ENCODE measurements around the gene MORC3. TPM values are rescaled to one million over a fixed set of nuclear protein-coding genes. Genes with fewer than 3 reads are reported as not detected.
"Not testable (repeated sequence)": the region's sequence is repeated elsewhere in the genome, so short reads cannot be mapped to it uniquely, and the experiment has no call there.

MORC3 gene
- total RNA-seq, 1 experiment from 2014 or later = 21.8 TPM

DNA sequence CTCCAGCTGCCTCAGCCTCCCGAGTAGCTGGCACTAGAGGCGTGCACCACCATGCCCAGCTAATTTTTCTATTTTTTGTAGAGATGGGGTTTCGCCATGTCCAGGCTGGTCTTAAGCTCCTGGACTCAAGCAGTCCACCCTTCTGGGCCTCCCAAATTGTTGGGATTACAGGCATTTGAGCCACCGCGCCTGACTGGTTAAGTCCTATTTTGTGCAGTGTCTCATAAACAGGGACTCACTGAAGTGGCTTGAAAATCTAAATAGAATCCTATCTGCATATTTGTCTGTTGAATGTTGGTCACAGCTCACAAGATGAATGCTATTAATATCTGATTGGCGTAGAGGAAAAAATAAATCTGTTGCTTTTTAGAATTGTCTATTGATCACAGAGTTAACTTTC is 59.3 kb downstream of the MORC3 start:
- DNase-seq (ENCODE audit: low spot score) = no peak
- in situ Hi-C loops (cut with HindIII; ENCODE audit: low sequenced_read_pairs) = no loop called here

DNA sequence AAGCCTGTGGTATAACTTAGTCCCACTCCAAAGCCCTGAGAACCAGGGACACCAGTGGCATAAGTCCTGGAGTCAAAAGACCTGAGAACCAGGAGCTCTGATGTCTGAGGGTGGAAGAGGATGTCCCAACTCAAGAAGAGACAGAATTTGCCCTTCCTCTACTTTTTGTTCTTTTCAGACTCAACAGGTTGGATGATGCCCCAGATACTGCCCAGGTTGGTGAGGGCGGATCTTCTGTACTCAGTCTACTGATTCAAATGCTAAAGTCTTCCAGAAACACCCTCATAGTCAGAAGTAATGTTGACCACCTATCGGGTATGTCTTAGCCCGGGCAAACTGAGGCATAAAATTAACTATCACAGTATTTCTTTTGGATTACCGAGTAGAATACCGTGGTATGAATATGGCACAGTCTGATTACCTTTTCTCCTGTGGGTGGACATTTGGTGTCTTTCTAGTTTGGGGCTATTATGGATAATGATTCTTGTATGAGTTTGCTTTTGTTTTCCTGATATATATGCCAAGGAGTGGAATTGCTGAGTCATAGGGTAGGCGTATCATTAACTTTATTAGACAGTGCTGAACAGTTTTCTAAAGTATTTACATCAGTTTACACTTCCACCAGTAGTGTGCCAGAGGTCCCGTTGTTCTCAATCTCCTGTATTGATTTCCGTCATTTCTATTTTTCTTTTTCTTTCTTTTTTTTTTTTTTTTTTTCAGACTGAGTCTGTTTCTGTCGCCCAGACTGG is 62.0 kb downstream of the MORC3 start:
- no peak for DNase-seq (ENCODE audit: low spot score)
- in situ Hi-C loops (cut with HindIII; ENCODE audit: low sequenced_read_pairs) = no loop called here

DNA sequence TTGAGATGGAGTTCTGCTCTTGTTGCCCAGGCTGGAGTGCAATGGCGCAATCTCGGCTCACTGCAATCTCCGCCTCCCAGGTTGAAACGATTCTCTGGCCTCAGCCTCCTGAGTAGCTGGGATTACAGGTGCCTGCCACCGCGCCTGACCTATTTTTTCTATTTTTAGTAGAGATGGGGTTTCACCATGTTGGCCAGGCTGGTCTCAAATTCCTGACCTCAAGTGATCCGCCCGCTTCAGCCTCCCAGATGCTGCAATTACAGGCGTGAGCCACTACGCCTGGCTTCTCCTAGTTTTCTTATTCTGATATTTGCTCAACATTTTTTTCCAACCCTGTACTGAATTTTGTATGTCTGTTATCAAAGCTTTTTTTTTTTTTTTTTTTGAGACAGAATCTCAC is 62.7 kb downstream of the MORC3 start:
- DNase-seq (ENCODE audit: low spot score); in situ Hi-C loops (cut with HindIII; ENCODE audit: low sequenced_read_pairs): not testable (repeated sequence)

DNA sequence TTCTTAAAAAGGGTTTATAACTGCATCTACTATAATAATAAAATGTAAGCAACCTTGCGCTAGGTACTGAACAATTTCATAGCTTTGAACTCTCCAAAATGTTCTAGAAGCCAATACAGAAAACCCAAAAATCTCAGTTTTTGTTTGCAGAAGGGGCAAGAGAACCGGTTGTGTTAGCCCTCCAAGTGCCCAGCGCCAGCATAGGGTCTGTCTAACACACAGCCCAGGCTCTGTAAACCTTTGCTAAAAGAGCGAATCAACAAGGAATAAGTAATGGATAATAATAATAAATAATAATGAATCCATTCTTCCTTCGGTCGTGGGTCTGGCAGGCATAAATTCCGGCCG is 64.9 kb downstream of the MORC3 start:
- in situ Hi-C loops (cut with HindIII; ENCODE audit: low sequenced_read_pairs) = no loop called here
- DNase-seq (ENCODE audit: low spot score) = no peak

DNA sequence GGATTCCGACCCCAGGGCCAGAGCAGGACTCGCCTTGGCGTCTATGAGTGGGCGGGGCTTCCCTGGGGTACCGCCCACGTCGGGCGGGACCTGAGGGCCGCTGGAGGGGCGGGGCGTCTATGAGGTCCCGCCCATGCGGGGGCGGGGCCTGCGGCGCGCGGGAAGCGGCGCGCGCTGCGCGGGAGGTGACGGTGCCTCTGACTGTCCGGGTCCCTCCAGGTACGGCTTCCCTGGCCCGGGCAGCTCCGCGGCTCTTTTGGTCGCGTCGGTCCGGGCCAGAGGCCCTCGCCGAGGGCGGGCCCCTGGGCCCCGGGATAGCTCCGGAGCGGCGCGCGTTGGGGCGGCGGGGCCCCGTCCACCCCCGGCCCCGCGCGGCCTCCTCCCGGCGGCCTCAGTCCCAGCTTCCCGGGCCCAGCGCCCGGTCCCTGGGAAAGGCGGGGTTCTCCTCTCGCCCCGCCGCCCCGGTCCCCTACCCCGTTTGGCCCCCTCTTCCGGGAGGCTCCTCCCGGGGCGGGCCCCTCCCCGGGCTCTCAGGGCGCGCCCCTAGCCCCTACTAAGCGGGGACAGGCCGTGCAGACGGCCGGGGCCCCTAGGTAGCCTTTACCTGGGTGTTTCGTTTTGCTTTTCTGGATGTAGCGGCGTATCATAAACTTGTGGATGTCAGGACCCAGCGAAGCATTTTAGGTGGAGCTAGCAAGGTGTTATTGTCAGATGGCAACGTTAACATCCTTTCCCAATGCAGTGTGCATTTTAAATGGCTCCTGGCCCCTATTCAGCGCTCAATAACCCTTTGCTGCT is 65.4 kb downstream of the MORC3 start, which contains the start of gene CHAF1B:
Gene CHAF1B (plus strand): TSS at position 160 of the 798 bp plus-strand sequence. CDS start 745 bp downstream, outside the sequence.
- in situ Hi-C loops (cut with HindIII; ENCODE audit: low sequenced_read_pairs) = no loop called here
- DNase-seq (ENCODE audit: low spot score) = peak; percentile 82

DNA sequence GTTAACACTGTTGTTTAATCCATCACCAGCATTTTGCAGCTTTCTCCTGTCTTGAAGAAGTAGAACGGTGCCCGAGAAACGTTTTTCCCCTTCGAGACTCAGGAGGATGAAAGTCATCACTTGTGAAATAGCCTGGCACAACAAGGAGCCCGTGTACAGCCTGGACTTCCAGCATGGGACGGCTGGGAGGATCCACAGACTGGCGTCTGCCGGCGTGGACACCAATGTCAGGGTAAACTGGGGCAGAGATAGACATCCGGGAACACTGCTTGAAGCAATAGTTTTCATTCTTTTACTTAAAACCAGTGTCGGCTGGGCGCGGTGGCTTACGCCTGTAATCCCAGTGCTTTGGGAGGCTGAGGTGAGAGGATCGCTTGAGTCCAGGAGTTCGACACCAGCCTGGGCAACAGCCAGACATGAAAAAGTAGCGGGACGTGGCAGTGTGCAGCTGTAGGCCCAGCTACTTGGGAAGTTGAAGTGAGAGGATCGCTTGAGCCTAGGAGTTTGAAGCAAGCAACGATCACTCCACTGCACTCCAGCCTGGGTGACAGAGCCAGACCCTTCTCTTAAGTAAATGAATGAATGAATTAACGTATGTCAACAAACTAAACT is 66.1 kb downstream of the MORC3 start:
- in situ Hi-C loops (cut with HindIII; ENCODE audit: low sequenced_read_pairs) = no loop called here
- DNase-seq (ENCODE audit: low spot score) = no peak

DNA sequence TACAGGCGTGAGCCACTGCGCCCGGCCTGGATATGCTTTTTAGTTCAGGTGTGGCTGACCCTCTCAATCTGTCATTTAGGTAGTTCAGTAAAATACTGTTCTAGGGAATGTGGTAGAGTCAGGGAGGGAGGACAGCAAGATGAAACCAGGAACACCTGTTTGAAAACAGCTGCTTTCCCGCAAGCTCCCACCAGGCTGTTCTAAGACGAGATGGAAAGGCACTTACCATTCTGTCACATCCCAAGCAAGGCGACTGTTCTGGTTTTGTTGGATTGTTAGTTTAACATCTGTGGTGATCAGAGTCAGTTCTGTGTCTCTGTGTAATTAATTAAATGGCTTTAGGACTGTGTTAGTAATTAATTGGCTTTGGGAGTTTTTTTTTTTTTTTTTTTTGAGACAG is 68.1 kb downstream of the MORC3 start:
- in situ Hi-C loops (cut with HindIII; ENCODE audit: low sequenced_read_pairs) = no loop called here
- DNase-seq (ENCODE audit: low spot score) = no peak

DNA sequence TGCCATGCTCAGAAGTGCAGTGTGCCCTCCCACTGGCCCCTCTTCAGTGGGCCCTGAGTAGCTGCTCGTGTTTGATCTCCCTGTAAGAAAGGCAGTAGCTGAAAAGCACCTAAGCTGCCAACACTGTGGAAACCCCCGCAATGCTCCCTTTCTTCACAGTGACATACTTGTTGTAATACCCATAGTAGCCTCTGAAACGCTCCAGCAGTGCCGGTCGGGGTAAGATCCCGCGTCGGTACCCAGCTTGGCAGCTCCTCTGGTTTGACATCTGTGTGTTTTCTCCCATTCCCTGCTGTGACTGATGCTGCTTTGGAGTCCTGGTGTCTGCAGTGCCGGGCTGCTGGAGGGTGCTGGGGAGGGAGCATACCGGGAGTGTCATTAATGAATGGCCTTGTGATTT is 68.8 kb downstream of the MORC3 start:
- in situ Hi-C loops (cut with HindIII; ENCODE audit: low sequenced_read_pairs) = no loop called here
- no peak for DNase-seq (ENCODE audit: low spot score)

DNA sequence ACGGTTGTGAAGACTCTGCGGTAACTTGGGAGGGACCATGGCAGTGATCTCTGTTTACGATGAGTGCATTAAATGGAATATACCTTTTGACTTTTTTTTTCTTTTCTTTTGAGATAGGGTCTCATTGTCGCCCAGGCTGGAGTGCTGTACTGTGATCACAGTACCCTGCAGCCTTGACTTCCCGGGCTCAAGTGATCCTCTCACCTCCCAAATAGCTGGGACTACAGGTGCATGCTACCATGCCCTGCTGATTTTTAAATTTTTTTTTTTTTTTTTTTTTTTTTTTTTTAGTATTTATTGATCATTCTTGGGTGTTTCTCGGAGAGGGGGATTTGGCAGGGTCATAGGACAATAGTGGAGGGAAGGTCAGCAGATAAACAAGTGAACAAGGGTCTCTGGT is 71.7 kb downstream of the MORC3 start:
- DNase-seq (ENCODE audit: low spot score); in situ Hi-C loops (cut with HindIII; ENCODE audit: low sequenced_read_pairs): not testable (repeated sequence)

DNA sequence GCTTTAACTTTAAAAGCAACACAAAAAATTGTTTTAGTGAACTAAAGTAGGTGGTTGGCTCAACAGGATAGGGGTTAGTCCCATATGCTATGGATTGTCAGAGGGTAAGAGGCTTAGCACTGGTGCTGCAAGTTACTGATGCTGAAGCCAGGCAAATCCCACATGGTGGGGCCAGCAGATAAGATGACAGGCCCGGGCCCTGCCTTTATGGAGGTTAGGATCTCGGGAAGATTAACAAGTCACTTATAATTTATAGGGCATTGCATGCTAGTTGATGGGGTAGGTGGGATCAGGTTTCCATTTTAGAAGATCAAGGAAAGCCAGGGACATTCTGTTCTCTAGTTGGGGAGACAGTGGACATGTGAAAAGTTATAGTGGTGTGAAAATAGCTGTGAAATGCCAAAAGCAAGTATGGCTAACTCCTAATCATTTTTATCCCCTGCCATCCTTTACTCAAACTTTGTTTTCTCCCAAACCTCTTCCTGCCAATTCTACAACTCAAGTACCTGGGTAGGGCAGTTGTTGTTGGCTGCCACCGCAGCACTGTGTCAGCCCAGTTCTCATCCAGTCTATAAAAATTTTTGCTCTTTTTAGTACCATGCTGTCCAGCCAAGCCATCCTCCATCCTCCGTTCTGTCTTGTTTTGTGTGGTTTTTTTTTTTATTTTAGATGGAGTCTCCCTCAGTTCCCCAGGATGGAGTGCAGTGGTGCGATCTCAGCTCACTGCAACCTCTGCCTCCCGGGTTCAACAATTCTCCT is 75.5 kb downstream of the MORC3 start:
- in situ Hi-C loops (cut with HindIII; ENCODE audit: low sequenced_read_pairs) = no loop called here
- no peak for DNase-seq (ENCODE audit: low spot score)

DNA sequence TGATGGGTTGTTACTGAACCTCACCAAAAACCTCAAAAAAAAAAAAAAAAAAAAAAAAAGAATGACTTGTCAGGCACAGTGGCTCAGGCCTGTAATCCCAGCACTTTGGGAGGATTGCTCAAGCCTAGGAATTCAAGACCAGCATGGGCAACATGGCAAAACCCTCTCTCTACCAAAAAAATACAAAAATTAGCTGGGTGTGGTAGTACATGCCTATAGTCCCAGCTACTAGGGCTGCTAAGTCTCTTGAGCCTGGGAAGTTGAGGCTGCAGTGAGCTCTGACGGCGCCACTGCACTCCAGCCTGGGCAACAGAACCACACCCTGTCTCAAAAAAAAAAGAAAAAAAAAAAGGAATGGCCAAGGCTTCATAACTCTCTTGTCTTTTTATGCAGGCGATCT is 76.3 kb downstream of the MORC3 start:
- in situ Hi-C loops (cut with HindIII; ENCODE audit: low sequenced_read_pairs) = no loop called here

DNA sequence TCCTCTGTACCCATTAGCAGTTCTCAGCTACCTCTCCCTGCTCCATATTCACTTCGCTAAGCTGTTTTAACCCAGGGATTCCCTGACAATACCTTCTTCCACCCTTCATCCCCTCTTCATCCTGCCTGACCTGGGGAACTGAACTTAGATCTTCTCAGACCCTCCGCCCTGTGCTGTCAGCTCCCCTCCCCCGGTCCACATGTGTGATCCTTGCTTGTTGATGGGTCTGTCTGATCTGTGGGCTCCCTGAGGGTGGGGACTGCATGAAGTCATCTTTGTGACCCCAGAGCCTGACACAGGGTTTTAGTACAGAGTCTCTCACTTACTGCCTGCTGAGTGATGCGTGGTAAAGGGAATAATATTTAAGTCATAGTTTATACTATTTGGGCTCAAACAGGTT is 77.0 kb downstream of the MORC3 start:
- DNase-seq (ENCODE audit: low spot score) = no peak
- in situ Hi-C loops (cut with HindIII; ENCODE audit: low sequenced_read_pairs) = no loop called here

More for the DNA sequence above, 76.3 kb downstream of the MORC3 start:
- no peak for DNase-seq (ENCODE audit: low spot score)

DNA sequence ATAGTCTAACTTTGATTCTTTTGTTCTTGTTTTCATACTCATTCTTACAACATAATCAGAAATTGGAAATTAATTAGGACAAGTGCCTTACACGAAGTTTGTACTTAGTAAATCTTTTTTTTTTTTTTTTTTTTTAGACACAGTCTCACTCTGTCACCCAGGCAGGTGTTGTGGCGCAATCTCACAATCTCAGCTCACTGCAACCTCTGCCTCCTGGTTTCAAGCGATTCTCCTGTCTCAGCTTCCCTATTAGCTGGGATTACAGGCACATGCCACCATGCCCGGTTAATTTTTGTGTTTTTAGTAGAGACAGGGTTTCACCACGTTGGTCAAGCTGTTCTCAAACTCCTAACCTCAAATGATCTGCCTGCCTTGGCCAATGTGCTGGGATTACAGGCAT is 77.6 kb downstream of the MORC3 start:
- in situ Hi-C loops (cut with HindIII; ENCODE audit: low sequenced_read_pairs) = no loop called here
- no peak for DNase-seq (ENCODE audit: low spot score)

DNA sequence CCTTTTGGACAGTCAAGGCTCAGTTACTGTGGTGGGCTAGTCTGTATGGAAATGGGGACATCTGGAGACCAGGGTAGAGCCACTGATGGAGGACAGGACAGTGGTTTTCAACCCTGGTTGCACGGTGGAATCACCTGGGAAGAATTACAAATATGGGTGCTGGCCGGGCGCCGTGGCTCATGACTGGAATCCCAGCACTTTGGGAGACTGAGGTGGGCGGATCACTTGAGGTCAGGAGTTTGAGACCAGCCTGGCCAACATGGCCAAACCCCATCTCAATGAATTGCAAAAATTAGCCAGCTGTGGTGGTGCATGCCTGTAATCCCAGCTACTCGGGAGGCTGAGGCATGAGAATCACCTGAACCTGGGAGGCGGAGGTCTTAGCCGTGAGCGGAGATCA is 79.7 kb downstream of the MORC3 start:
- DNase-seq (ENCODE audit: low spot score); in situ Hi-C loops (cut with HindIII; ENCODE audit: low sequenced_read_pairs): not testable (repeated sequence)

DNA sequence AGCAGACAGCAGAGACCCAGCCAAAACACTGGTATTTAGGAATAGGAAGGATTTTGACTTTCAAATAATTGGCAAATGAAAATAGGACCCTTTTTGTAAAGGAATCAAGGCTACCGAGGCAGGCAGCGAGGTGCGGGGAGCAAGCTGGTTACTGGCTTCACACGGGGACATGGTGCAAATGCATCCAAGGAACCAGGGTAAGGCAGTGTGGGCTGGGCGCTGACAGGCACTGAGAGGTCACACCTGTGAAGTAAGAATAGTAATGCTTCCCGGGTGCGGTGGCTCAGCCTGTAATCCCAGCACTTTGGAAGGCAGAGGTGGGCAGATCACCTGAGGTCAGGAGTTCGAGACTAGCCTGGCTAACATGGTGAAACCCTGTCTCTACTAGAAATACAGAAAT is 80.7 kb downstream of the MORC3 start:
- DNase-seq (ENCODE audit: low spot score) = no peak
- in situ Hi-C loops (cut with HindIII; ENCODE audit: low sequenced_read_pairs) = no loop called here

DNA sequence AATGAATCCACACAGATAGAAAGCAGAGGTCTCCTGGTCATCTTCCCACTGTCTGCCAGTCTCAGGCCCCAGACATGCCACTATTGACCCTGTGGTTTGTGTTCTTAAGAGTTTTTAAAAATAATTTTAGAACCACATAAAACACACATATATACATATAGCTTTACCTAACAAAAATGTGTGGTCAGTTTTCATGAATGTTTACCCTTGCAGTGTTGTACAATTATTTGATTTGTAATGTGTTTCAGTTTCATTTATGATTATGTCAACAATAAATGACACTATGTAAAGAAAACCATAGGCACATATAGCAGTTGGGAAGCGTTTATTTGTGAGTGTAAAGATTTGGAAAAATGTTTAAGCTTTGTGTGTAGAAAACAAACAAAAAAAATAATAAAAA is 82.3 kb downstream of the MORC3 start:
- in situ Hi-C loops (cut with HindIII; ENCODE audit: low sequenced_read_pairs) = no loop called here
- no peak for DNase-seq (ENCODE audit: low spot score)

DNA sequence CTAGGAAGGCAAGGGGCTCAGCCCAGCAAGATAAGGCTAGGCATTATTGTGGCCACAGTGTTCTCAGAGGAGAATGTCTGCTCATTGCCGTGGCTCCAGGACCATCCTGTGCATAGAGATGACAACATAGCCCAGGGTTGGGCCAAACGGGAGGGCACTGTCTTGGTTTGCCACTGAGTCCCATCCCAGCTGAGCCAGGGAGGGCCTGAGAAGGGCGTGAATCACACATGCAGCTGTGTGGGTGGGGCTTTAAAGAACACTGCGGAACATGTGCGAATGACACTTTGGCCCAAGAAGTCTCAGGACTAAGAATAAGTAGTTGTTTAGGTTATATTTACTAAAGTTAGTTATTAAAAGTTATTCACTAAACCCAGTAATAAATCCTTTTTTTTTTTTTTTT is 83.7 kb downstream of the MORC3 start:
- no peak for DNase-seq (ENCODE audit: low spot score)
- in situ Hi-C loops (cut with HindIII; ENCODE audit: low sequenced_read_pairs) = no loop called here

DNA sequence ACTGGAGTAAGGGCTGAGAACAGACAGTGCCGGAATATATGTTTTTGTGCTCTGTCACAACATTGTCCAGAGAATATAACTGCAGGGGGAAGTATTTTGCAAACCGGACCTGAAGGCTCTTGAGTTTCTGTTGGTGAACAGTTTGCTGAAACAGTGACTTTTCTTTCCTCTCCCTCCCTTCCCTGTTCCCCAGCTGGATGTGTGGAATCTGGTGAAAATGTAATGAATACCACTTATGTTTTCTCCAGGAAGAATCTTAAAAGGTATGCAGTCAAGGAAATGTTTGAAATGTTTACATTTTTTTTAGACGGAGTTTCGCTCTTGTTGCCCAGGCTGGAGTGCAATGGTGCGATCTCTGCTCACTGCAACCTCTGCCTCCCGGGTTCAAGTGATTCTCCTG is 88.6 kb downstream of the MORC3 start:
- DNase-seq (ENCODE audit: low spot score) = no peak
- in situ Hi-C loops (cut with HindIII; ENCODE audit: low sequenced_read_pairs) = no loop called here

DNA sequence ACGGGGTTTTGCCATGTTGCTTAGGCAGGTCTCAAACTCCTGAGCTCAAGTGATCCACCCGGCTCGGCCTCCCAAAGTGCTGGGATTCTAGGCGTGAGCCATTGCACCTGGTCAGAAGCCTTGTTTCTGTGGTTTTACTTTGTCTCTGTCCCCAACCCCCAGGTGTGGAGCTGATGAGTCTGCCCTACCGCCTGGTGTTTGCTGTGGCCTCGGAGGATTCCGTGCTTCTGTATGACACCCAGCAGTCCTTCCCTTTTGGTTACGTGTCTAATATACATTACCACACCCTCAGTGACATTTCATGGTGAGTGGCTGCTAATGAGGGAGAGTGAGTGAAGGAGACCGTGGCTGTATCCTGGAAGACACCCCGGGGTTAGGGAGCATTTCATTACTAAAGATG is 91.3 kb downstream of the MORC3 start:
- no peak for DNase-seq (ENCODE audit: low spot score)
- in situ Hi-C loops (cut with HindIII; ENCODE audit: low sequenced_read_pairs) = no loop called here

DNA sequence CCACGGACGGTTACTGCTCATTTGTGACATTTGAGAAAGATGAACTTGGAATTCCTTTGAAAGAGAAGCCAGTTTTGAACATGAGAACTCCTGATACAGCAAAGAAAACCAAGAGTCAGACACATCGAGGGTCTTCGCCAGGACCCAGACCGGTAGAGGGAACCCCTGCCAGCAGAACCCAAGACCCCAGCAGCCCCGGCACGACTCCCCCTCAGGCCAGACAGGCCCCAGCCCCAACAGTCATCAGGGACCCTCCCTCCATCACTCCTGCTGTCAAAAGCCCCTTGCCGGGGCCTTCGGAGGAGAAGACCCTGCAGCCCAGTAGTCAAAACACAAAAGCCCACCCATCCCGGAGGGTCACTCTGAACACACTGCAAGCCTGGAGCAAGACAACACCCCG is 92.9 kb downstream of the MORC3 start:
- in situ Hi-C loops (cut with HindIII; ENCODE audit: low sequenced_read_pairs) = no loop called here

More for the DNA sequence above, 92.9 kb downstream of the MORC3 start:
- no peak for DNase-seq (ENCODE audit: low spot score)

Data from G401 (cell line).